HG03460 (cell line): ENCODE results near the gene CABP7.

ENCODE experiments used
- ATAC-seq: cut with Tn5 transposase; IDR thresholded peaks from one replicate; pipeline ENCODE4 v1.9.1; 2021; ENCODE audit not compliant: unreplicated experiment

The CABP7 gene

DNA sequence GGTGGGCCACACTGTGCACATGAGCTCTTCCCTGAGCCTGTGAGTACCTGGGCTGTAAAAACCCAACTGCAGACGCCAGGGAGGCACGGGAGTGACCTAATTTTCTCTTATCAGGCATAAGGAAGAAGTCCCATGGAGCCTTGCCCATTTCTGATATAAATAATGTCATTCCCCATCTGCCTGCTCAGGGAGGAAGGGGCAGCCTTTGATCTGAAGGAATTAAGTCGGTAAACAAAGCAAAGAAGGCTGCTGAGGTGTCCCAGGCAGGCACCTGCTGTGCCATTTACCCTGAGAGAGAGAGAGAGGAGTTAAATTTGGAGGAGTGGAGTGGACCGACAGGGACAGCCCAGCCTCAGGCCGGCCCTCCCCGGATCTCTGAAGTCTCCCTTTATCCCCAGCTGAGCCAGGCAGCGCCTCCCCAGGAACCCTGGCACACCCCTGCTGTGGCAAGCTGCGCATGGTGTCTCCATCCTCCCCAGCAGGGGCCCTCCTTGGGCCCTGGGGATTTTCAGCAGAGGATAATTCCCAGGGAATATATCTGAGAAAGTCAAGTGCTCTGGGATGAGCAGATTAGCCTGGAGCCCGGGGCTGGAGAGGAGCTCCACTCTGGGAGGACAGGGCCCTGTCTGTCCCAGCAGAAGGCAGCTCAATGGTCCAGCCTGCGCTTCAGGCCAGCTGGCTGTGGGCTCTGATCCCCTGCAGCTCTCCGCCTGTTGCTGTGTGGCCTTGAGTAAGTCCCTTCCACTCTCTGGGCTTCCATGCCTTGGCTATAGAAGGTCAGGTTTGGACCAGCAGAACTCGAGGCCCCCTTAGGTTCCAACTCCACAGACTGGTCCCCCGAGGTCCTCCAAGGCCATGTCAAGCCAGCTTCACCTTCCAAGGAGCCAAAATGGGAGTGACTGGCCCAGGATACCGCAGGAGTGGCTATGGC lies 17.5 kb upstream of the CABP7 start:
- ATAC-seq: no peak

DNA sequence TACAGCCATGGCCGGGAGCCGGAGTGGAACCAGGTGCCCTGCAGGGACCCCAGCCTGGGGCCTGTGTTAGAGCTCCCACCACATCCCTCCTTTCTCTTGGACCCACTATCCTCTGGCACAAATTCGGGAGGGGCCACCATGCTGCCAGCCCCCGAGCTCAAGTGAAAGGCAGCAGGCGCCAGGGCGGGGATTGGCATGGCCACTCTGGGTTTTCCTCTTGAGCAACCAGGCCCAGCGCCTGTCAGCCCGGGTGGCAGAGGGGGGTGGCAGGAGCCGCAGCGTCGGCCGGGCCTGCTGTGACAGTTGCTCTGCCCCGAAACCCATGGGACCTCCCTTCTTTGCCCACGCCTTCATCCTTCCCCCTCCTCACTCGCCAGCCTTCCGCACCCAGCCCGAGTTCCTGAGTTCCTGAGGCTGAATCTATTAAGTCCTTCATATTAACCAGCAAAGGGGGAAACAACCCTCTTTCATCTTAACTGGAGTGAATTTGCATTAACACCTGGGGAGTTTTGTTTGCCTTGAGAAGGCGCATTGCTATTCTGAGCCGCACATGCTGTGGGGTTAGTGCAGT lies 16.8 kb upstream of the CABP7 start:
- ATAC-seq: no peak

DNA sequence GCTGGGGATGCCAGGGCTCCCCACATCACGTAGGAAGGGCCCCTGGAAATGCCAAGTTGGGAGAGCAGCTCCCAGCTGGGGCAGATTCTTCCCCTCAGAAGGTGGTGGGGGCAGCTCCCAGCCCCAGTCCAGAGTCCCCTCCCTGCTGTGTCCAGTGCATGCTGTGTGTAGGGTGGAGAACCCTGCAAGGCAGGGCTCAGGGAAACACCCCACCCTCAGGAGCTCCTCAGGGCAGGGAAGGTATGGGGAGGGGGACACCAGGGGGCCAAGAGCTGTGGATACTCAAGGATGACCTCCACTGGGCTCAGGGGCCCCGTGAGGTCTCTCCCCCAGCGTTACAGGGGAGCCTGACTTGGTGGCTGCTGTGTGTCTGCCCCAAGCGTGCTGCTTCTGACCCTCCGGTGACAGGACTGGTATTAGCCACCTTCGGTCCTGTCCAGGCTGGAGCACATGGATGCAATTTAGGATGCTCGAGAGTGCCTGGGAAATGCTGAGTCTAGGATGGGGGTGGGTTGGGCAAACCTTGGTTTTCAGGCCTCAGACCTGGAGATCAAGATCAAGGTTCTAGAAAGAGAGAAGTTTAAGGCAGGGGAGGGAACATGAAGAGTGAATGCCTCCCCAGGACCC lies 16.1 kb upstream of the CABP7 start:
- ATAC-seq: no peak

DNA sequence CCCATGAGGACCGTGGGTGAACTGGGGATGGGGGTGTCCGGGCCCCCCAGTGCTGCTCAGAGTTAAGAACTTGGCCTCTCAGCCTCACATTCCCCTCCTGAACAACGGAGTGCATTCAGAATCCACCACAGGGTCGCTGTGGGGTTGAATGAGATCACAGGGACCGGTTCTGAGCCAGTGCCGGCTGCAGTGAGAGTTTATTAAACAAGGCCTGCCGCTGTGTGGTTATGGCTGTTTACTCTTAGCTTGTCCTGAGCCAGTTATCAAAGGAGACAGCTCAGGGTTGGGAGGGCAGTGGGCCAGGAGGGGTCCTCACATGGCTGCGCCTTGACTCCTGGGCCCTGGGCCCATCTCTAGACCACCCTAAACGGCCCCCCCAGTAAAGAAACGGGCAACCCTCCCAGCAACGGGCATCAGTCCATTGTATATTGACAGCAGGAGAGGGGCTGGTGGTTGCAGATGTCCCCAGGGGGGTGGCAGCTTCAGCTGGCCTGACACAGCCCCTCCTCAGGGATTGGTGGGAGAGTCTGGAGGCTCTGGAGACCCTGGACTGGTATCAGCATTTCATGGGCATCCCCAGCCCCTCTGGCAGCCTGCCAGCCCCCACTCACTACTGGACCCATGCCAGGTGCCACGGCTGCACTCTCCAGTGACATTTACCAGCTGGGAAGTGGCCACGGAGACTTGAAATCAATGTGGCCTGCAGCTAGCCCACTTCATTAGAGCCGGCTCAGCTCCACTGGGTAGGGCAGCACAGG lies 15.1 kb upstream of the CABP7 start:
- ATAC-seq: no peak

DNA sequence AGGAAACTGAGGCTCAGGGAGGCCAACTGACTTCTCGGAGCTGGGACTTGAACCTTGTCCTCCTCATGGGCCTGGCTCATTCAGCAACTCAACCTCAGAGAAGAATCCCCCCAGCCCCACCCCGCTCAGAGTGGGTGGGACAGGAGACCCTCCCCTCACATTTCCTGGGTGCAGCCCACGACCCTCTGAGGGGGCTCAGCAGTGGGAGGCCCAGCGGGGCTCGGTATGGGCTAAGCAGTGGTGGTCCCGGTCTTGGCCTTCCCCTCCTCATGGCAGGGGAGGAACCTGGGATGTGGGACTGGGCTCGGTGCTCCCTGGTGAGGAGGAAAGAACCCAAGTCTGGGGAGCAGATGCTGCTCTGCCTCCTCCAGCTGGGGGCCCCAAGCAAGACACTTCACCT lies 14.2 kb upstream of the CABP7 start:
- ATAC-seq: no peak

DNA sequence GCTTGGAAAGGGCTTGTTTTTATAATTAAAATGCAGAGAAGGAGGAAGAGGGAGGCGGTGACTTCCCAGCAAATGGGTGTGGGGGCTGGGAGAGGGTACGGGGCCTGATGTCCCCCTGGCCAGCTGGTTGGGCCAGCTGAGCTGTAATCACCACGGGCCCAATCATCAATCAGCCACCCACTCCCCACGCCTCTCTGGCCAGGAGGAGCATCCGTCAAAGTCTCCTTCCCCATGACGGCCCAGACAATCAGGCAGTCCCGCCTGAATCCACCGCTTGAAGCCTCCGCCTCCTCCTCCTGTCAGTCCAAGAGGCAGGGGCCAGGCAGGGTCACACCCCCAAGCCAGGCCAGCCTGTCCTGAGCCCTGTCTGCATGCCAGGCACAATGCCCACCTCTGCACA lies 13.3 kb upstream of the CABP7 start:
- no peak for ATAC-seq

DNA sequence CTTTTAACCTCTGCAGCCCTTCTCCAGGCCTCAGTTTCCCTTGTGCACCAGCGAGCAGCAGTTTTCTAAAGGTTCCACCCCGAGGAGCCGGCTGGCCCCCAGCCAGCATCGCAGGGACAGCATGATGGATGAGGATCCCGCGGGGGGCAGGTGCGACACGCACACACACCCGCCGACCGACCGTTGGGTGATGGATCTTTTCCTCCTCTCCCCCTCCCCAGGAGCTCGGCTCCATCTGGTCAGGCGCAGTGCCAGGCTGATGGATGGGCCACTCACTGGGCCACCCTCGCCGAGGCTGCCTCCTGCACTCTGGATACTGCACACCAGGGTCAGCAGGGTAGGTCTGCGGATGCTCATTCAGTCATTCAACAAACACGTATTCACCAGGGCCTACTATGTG lies 12.8 kb upstream of the CABP7 start:
- ATAC-seq: no peak

DNA sequence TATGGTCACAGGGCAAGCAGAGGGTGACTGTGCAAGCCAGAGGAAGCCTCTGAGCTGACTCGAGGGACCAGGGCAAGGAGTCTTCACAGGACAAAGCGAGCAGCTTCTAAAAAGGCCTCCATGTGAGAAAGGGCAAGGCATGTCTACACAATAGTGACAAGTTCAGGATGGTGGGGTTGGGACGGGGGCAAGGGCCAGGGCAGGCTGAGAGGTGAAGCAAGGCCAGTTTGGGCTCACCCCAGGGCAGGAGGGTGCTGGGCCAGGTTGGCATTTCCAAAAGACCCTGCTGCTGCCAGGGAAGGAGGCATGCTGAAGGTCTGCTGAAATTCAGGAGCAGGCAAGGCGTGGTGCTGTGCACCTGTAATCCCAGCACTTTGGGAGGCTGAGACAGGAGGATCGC lies 12.3 kb upstream of the CABP7 start:
- no peak for ATAC-seq

DNA sequence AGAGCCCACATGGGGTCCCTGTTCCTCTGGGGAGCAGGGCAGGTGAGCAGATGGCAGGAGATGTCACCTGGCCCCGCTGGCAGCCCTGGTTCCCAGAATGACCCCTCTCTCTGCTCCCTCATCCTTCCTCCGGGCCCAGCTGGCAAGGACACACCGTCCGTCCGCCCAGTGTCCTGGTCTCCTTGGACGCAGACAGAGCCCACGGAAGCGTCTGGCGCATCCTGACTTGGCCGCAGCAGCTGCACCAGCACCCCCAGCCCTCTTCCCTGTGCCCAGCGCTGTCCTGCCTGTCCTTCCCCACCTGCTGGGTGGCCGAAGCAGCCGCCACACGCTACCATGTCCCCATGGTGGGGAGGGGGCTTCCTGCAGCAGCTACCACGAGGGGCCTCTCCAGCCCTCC lies 9.6 kb upstream of the CABP7 start:
- no peak for ATAC-seq

DNA sequence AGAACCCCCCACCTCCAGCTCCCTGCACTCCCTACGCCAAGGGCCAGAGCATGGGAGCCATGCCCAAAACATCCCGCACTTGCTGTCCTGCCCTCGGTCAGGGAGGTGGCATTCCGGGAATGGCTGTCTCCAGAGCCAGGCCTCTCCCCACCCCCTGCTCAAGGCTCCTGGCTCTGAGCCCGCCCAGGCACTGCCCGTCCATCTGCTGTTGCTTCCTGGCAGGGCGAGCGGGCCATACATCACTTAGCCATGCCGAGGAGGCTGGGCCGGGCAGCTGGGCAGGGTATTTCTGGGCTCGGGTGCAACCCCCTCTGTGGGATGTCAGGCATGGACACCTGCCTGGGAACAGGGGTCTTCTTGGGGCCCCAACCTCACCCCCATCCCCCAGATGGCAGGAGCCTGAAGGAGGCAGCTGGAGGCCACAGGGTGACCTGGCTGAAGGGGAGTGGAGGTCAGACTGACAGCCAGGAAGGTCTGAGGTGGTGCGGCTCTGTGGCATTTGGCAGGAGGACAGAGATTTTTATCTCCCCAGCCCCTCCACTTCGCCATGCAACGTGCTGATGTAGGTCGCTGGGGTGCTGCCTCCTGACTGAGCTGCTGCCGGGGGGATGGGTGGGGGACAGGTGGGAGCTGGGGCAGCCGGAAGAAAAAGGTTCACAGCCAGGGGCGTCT lies 8.7 kb upstream of the CABP7 start:
- ATAC-seq: no peak

DNA sequence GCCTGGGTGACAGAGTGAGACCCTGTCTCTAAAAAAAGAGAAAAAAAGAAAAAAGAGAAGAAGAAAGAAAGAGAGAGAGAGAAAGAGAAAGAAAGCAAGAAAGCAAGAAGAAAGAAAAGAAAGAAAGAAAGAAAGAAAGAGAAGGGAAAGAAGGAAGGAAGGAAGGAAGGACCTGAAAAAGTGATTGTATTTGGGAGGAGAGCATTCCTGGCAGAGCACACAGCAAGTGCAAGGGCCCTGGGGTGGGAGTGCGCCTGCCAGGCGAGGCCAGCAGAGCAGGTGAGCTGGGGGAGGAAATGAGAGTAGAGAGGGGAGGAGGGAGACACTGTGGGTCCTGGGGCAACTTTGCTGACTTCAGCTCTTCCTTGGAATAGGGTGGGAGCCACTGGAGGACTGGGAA lies 7.7 kb upstream of the CABP7 start:
- ATAC-seq: no peak

DNA sequence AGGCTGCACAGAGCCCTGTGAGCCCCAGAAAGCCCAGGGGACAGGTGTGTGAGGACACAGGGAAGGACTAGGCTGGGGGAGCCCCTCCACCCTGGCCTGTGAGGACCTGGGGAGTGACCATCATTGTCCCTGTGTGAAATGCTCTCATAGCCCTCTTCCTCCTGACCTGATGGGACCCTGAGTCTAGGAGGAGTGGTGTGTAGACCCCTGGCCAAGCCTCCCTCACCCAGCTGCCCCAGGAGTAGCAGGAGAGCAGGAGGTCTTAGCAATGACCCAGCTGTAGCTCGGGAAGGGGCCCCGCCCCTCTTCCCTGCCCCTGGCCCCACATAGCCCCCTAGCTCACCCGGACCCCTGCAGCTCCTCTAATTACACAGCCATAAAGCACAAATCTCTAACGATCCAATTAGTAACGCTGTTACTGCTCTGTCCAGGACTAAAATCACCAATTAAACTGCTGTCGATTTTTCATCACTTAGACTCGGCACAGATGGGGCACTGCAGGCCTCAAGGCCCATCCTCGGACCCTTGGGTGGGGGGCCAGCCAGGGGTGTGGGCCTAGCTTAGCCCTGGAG lies 6.6 kb upstream of the CABP7 start:
- ATAC-seq: no peak

DNA sequence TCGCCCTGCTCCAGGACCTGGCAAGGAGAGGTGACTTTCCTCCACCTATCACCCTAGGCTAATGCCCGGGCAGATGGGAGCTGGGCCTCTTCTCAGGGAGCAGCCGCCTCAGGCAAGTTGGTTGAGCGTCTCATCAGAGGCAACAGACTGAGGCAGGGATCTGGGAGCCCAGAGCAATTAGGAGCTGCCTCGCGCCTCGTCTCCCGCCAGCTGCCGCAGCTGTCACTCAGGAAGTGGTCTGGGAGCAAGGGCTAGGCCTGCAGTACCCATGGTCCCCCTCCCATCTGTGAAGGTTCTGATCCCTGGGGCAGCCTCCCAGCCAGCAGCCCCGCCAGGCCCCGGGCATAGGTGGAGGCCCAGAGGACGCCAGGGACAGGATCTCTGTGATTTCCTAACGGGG lies 4.6 kb upstream of the CABP7 start:
- ATAC-seq: no peak

DNA sequence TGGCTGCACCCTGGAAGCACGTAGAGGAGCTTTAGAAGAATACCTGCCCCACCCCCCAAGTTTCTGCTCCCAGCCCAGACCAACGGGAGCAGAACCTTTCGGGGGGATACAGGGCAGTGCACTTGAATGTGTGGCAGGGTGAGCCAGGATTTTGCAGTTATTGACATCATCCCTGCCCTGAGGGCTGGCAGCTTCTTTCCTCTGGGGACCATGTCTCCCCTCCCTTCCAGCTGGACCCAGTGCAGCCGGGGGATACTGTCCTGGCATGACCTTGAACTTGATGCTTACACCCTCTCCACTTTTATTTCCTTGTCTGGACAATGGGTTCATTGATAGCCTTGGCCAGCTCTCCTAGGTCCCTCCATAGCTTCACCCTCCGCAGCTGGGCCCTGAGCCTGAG lies 4.1 kb upstream of the CABP7 start:
- no peak for ATAC-seq

DNA sequence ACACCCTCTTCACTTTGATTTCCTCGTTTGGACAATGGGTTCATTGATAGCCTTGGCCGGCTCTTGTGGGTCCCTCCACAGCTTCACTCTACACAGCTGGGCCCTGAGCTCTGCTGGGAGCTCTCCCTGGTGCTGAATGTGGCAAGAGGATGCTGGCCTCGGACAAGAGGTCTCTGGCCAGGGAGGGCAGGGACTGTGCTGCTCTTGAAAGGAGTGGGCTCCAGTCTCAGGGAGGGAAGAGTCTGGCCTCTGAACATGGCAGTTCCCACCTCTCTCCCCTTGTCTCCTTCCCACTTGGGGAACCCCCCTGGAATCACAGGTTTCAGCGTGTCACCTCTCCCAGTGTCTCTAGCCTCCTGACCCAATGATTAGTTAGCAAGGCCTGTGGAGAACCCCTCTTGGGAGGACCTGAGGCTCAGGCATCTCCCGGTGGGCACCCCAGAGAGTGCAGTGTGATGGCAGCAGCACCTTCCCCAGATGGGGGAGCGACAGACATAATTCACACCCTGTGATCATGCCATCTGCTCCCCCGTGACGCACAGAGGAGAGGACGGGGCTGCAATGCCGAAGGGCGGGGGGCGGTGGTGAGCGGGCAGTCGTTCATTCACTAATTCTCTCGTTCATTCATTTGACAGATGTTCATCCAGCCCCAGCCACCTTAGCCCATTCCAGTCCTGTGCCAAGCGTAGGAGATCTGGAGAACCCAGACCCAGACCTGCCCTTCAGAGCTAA lies 2.8 kb upstream of the CABP7 start:
- ATAC-seq: no peak

DNA sequence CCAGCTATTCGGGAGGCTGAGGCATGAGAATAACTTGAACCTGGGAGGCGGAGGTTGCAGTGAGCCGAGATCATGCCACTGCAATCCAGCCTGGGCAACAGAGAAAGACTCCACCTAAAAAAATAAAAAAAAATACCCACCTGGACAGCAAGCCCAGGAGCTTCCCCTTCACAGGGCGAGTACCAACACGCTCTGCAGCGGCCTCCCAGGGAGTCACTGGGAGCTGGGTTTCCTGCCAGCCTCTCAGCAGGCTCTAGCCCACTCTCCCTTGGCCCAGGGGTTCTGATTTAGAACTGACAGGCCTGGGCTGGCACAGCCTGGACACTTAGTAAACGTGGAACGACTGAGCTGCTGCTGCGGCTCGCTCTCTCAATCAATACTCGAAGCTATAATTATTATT lies 2.0 kb upstream of the CABP7 start:
- no peak for ATAC-seq

DNA sequence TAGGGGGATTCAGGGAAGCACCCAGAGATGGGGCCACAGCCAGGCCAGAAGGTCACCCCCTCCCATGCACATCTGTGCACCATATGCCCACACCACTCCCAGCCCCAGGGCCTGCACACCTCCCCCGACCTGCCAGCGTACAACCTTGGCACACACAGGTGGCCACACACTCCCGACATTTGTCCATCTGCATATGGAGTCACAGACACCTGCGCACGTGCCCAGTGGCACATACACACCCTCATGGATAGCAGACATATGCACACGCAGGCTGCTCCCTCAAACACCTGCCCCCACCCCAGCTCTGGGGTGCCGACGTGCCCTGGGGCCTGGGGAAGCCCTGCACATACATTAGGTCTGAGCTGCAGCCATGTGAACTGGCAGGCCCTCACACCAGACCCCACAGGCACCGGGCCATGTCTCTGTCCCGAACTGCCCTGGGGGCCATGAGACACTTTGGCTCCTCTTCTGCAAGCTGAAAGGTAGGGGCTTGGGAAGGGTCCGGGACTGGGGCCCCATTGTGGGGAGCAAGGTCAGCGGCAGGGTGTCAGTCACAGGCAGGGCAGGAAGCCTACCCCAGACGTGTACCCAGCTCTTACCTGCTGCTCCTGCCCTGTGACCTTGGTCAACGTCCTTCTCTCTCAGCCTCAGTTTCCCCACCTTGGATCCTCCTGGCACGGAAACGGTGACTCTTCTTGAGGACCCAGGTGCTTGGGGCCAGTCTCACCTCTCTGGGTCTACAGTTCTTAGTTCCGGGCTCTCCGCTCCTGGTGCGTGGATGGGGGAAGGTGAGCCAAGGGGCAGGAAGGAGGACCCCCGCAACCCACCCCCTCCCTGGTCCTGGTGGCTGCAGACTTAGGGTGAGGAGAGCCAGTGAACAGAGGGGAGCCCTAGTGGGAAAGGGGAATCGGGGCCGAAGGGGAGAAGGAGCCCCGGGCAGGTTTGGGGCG lies 579 bp upstream of the CABP7 start:
- no peak for ATAC-seq

DNA sequence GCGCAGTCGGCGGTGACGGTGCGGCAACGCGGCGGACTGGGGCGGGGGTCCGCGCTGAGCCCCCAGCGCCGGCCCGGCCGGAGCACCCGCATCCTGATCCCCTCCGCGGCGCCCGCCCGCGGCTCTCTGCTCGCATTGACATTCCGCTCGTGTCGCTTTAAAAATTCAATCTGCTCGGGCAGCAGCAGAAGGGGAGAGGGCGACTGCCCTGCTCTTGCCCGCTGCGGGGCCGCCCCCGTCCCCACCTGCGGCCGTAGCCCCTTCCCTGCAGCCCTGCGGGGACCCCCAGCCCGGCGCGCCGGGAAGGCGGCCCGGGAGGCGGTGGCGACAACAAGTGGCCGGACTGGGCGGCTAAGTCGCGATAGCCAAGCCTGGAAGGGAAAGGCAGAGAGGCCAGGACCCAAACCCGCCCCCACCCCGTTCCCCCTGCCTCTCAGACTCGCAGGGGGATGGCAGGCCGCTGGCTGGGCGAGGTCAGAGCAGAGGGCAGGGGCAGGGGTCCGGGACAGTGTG lies 1.1 kb downstream of the CABP7 start:
- ATAC-seq: no peak

DNA sequence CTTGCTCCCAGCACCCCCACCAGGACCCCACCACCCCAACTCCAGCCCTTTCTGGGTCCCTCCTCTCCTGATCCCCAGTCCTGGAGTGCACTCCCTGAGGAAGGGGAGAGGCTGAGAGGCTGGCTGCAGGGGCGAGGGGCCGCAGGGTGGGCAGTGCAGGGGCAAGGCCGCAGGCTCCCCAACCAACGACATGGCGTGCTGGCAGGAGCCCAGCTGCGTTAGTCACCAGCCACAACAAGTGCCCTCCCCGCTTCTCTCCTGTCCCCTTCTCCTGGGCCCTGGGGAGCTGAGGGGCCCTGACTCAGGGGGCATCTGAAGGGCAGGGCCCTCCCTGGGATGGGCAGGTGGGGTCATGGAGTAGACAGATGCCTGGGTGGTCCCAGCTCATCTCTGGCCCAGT lies 2.3 kb downstream of the CABP7 start:
- no peak for ATAC-seq
